ENCODE data around the gene ALDH1B1.

Gene ALDH1B1

GRCh38 chr9:38362852-38363588 lies 29.5 kb upstream of the ALDH1B1 start:
- no peak overlapping the region for H3K4me3 ChIP-seq (ENCODE audit: low read depth, low read length)
- peak; percentile 29; the same call in 1 of the 2 replicates for TF ChIP-seq CTCF (IDR thresholded peaks at IDR 0.05; ENCODE audit: borderline replicate concordance, insufficient read depth, low read depth, low read length)

- TF ChIP-seq CTCF (IDR thresholded peaks at IDR 0.05; ENCODE audit: borderline replicate concordance, insufficient read depth, low read depth, low read length): no peak
- H3K4me3 ChIP-seq (ENCODE audit: low read depth, low read length): no peak overlapping the region
Observed at GRCh38 chr9:38363589-38363925, 28.9 kb upstream of the ALDH1B1 start.

GRCh38 chr9:38367898-38368297 lies 24.6 kb upstream of the ALDH1B1 start:
- TF ChIP-seq CTCF (IDR thresholded peaks at IDR 0.05; ENCODE audit: borderline replicate concordance, insufficient read depth, low read depth, low read length): no peak
- no peak overlapping the region for H3K4me3 ChIP-seq (ENCODE audit: low read depth, low read length)

GRCh38 chr9:38368731-38369130 lies 23.8 kb upstream of the ALDH1B1 start:
- TF ChIP-seq CTCF (IDR thresholded peaks at IDR 0.05; ENCODE audit: borderline replicate concordance, insufficient read depth, low read depth, low read length): no peak

GRCh38 chr9:38370176-38370575 lies 22.3 kb upstream of the ALDH1B1 start:
- no peak for TF ChIP-seq CTCF (IDR thresholded peaks at IDR 0.05; ENCODE audit: borderline replicate concordance, insufficient read depth, low read depth, low read length)
- H3K4me3 ChIP-seq (ENCODE audit: low read depth, low read length): no peak overlapping the region

More at GRCh38 chr9:38368731-38369130, 23.8 kb upstream of the ALDH1B1 start:
- no peak overlapping the region for H3K4me3 ChIP-seq (ENCODE audit: low read depth, low read length)

- H3K4me3 ChIP-seq (ENCODE audit: low read depth, low read length): no peak overlapping the region
- TF ChIP-seq CTCF (IDR thresholded peaks at IDR 0.05; ENCODE audit: borderline replicate concordance, insufficient read depth, low read depth, low read length): peak; percentile 48; the same call in 1 of the 2 replicates
Observed at GRCh38 chr9:38371495-38371894, 21.0 kb upstream of the ALDH1B1 start.
